ENCODE results near the gene STING1.

DNA sequence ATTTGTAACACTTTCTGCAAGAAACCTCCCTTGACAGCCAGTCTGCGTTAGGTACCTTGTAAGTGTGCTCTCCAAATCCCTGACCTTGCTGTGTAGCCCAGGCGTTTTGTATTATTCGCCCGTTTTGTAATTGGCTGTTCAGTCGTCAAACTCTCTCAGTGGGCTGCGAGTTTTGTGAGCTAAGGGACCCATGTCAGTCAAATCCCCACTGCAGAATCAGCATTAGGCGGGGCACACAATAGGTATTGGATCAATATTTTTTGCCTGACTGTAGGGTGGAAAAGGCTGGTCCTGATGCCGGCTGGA is 43.9 kb downstream of the STING1 start:
- TF ChIP-seq, protein P1, sequence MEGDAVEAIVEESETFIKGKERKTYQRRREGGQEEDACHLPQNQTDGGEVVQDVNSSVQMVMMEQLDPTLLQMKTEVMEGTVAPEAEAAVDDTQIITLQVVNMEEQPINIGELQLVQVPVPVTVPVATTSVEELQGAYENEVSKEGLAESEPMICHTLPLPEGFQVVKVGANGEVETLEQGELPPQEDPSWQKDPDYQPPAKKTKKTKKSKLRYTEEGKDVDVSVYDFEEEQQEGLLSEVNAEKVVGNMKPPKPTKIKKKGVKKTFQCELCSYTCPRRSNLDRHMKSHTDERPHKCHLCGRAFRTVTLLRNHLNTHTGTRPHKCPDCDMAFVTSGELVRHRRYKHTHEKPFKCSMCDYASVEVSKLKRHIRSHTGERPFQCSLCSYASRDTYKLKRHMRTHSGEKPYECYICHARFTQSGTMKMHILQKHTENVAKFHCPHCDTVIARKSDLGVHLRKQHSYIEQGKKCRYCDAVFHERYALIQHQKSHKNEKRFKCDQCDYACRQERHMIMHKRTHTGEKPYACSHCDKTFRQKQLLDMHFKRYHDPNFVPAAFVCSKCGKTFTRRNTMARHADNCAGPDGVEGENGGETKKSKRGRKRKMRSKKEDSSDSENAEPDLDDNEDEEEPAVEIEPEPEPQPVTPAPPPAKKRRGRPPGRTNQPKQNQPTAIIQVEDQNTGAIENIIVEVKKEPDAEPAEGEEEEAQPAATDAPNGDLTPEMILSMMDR (IDR thresholded peaks at IDR 0.05), result no peak
- TF ChIP-seq POLR2AphosphoS5 (IDR thresholded peaks at IDR 0.05; ENCODE audit: low read depth, low read length) (no peak), TAF1 (IDR thresholded peaks at IDR 0.05; ENCODE audit: borderline replicate concordance, low read depth, low read length) (no peak)
- TF ChIP-seq, protein P2, sequence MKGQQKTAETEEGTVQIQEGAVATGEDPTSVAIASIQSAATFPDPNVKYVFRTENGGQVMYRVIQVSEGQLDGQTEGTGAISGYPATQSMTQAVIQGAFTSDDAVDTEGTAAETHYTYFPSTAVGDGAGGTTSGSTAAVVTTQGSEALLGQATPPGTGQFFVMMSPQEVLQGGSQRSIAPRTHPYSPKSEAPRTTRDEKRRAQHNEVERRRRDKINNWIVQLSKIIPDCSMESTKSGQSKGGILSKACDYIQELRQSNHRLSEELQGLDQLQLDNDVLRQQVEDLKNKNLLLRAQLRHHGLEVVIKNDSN (IDR thresholded peaks at IDR 0.05; ENCODE audit: borderline replicate concordance, low read depth), result no peak
